B cell (primary cell): ENCODE measurements around the gene DROSHA. TPM values are rescaled to one million over a fixed set of nuclear protein-coding genes. Genes with fewer than 3 reads are reported as not detected.

ENCODE experiments used
- ATAC-seq: fragments of 200-7000 bp; cut with Tn5 transposase; one replicate; pipeline ENCODE4 v1.10.0; 2021; ENCODE audit warnings: low read depth, mild to moderate bottlenecking, moderate number of reproducible peaks, moderate library complexity
- CTCF ChIA-PET: fragments of 350-600 bp; sonication (Branson Sonifier 250); formaldehyde crosslinking; loops from one replicate; lab custom pipeline; 2021; ENCODE audit warnings: antibody characterized with exemption, inconsistent platforms; lab: Charles Lee
- POLR2A ChIA-PET: fragments of 350-600 bp; sonication (Branson Sonifier 250); formaldehyde crosslinking; loops from one replicate; lab custom pipeline; 2021; ENCODE audit warnings: antibody characterized with exemption; lab: Charles Lee
- DNase-seq: peaks from one replicate; pipeline ENCODE4 v3.0.0; 2013
- H2AFZ ChIP-seq: 2 replicates; pipeline ENCODE4 v1.6.1; 2012; ENCODE audit warnings: mild to moderate bottlenecking, low read depth, low read length; ENCODE audit not compliant: insufficient read depth, poor library complexity, severe bottlenecking
- H3K27ac ChIP-seq, 2 donors: 1 replicate in 1 of 2; 2 replicates in 1 of 2; pipeline ENCODE4 v1.5.1; 2012 to 2013; ENCODE audit warnings: low read length in 2 of 2, mild to moderate bottlenecking in 2 of 2, moderate library complexity in 1 of 2
- H3K27me3 ChIP-seq, 4 experiments: fragments of 200-600 bp in 1 of 4; sonication (generic) in 1 of 4; replicated peaks in 1 of 4; 1 replicate in 2 of 4; 2 replicates in 2 of 4; pipeline versions ENCODE4 v1.6.1 to v1.7.0; 2013 to 2016; ENCODE audit warnings: low read length in 3 of 4, mild to moderate bottlenecking in 2 of 4, mixed read lengths in 1 of 4, moderate library complexity in 1 of 4; ENCODE audit not compliant: insufficient read depth in 4 of 4, control insufficient read depth in 3 of 4; ENCODE audit errors: control extremely low read depth in 1 of 4
- H3K36me3 ChIP-seq, 2 experiments: replicated peaks in 1 of 2; 1 replicate in 1 of 2; 2 replicates in 1 of 2; pipeline versions ENCODE4 v1.6.1 to v1.7.1; 2013; ENCODE audit warnings: low read length in 1 of 2; ENCODE audit not compliant: insufficient read depth in 2 of 2, control insufficient read depth in 1 of 2; ENCODE audit errors: control extremely low read depth in 1 of 2, extremely low read depth in 1 of 2
- H3K4me1 ChIP-seq, 2 donors: fragments of 200-600 bp in 1 of 2; sonication (generic) in 1 of 2; 1 replicate in 1 of 2; 2 replicates in 1 of 2; pipeline versions ENCODE4 v1.5.1 to v1.6.1; 2013 to 2017; ENCODE audit warnings: low read length in 2 of 2; ENCODE audit not compliant: control insufficient read depth in 2 of 2, insufficient read depth in 2 of 2
- H3K4me2 ChIP-seq: replicated peaks from 2 replicates; pipeline ENCODE3; 2012; ENCODE audit warnings: mild to moderate bottlenecking, low read depth, low read length; ENCODE audit not compliant: poor library complexity, severe bottlenecking
- H3K4me3 ChIP-seq, 5 experiments: fragments of 200-600 bp in 1 of 5; sonication (generic) in 1 of 5; 1 replicate in 3 of 5; 2 replicates in 2 of 5; pipeline versions ENCODE4 v1.5.1 to v1.7.0; 2011 to 2016; ENCODE audit warnings: low read length in 4 of 5, mild to moderate bottlenecking in 4 of 5, low read depth in 2 of 5, control low read depth in 1 of 5, moderate library complexity in 1 of 5; ENCODE audit not compliant: insufficient read depth in 1 of 5; ENCODE audit errors: control extremely low read depth in 1 of 5, extremely low read depth in 1 of 5
- H3K79me2 ChIP-seq: fragments of 200-600 bp; sonication (generic); one replicate; pipeline ENCODE4 v1.6.0; 2016; ENCODE audit warnings: low read length; ENCODE audit not compliant: control insufficient read depth, insufficient read depth
- H3K9ac ChIP-seq: fragments of 200-600 bp; sonication (generic); 2 replicates; pipeline ENCODE4 v1.6.1; 2017; ENCODE audit warnings: mild to moderate bottlenecking, low read length, moderate library complexity
- H3K9me3 ChIP-seq, 3 donors: one replicate each; pipeline versions ENCODE4 v1.6.1 to v1.7.1; 2013; ENCODE audit warnings: low read length in 2 of 3; ENCODE audit not compliant: control insufficient read depth in 2 of 3, insufficient read depth in 1 of 3; ENCODE audit errors: control extremely low read depth in 1 of 3
- H4K20me1 ChIP-seq: 2 replicates; pipeline ENCODE4 v1.6.0; 2012; ENCODE audit warnings: mild to moderate bottlenecking, low read length; ENCODE audit not compliant: insufficient read depth, control insufficient read depth, poor library complexity, severe bottlenecking
- H3K27ac Mint-ChIP-seq: one replicate; pipeline ENCODE4 v1.8.0; 2021; ENCODE audit warnings: mixed read lengths
- H3K27me3 Mint-ChIP-seq: one replicate; pipeline ENCODE4 v1.8.0; 2021; ENCODE audit warnings: mixed read lengths
- H3K4me1 Mint-ChIP-seq: one replicate; pipeline ENCODE4 v1.8.0; 2021; ENCODE audit warnings: mixed read lengths
- H3K4me3 Mint-ChIP-seq: one replicate; pipeline ENCODE4 v1.8.0; 2021; ENCODE audit warnings: mixed read lengths
- H3K9me3 Mint-ChIP-seq: one replicate; pipeline ENCODE4 v1.8.0; 2022; ENCODE audit warnings: mixed read lengths; ENCODE audit not compliant: insufficient read depth
- EZH2 ChIP-seq: IDR thresholded peaks from 2 replicates; pipeline ENCODE4 v1.6.1; 2012; ENCODE audit warnings: borderline replicate concordance, low read depth, mild to moderate bottlenecking, moderate library complexity, low read length; ENCODE audit not compliant: insufficient read depth, poor library complexity, severe bottlenecking
- WGBS: methylation state at CpG from one replicate; pipeline ENCODE4 v1.1.5; 2013; ENCODE audit warnings: missing lambda C conversion rate; ENCODE audit not compliant: insufficient coverage; 5-methylcytosine and 5-hydroxymethylcytosine counted together
- intact Hi-C: fragments of 100-400 bp; cut with micrococcal nuclease; formaldehyde crosslinking; loops from one replicate; pipeline ENCODE4 v1.10.0; 2022
- polyA plus RNA-seq: library from polyadenylated mRNA; depleted of rRNA; stranded (reverse); fragments of >200 nt; gene quantifications from 2 replicates; pipeline ENCODE4 v1.2.3, GENCODE V29; 2012
- total RNA-seq, 2 donors: library from RNA; stranded (reverse); fragments of 120-200 nt in 1 of 2; gene quantifications; 1 replicate in 1 of 2; 2 replicates in 1 of 2; pipeline versions ENCODE4 v1.2.3 to v1.2.4, GENCODE V29; 2013 to 2022
- TF ChIP-seq, protein P1 (sequence below): fragments of 200-600 bp; IDR thresholded peaks from one replicate; pipeline ENCODE4 v1.8.0; 2022; ENCODE audit warnings: antibody characterized with exemption, mild to moderate bottlenecking

Gene DROSHA
- total and polyA plus RNA-seq, 2 donors (not counting 1 experiment from before 2014, with no cell fraction given) = 31.2 to 62.4 TPM

DNA sequence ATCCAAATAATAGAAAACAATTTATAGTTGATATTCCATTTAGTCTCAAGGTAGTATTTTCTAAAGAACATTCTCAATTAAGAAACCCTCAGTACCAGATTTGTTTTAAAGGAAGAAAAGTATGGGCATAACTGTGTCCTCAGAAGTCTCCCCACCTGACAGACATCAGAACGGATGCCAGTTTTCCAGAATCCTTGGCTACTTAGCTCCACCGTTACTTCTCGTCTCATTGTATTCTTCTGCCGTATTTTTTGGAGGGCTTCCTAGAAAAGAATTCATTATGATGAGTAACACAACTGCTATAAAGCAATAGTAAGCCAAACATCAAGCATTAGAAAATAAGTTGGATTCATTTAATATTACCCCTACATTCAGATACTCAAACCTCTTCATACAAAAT lies 67.8 kb downstream of the DROSHA start:
- Histone ChIP-seq H3K9me3 (peaks cover 0 to 6% (median 4%) of the 10 kb centered on the region in 3 donors), H3K9ac (no peak overlapping the region), H3K4me1 (no peaks in the 10 kb centered on the region), H3K27me3 (no peaks in the 10 kb centered on the region), H3K4me3 (no peak overlapping the region), H4K20me1 (no peaks in the 10 kb centered on the region), H3K27ac (no peak overlapping the region), H3K4me2 (no peak overlapping the region), H2AFZ (no peak overlapping the region), H3K36me3 (peaks cover 18 to 55% of the 10 kb centered on the region in 2 experiments), H3K79me2 (no peaks in the 10 kb centered on the region)
- intact Hi-C loops = no loop called here
- TF ChIP-seq, protein P1, sequence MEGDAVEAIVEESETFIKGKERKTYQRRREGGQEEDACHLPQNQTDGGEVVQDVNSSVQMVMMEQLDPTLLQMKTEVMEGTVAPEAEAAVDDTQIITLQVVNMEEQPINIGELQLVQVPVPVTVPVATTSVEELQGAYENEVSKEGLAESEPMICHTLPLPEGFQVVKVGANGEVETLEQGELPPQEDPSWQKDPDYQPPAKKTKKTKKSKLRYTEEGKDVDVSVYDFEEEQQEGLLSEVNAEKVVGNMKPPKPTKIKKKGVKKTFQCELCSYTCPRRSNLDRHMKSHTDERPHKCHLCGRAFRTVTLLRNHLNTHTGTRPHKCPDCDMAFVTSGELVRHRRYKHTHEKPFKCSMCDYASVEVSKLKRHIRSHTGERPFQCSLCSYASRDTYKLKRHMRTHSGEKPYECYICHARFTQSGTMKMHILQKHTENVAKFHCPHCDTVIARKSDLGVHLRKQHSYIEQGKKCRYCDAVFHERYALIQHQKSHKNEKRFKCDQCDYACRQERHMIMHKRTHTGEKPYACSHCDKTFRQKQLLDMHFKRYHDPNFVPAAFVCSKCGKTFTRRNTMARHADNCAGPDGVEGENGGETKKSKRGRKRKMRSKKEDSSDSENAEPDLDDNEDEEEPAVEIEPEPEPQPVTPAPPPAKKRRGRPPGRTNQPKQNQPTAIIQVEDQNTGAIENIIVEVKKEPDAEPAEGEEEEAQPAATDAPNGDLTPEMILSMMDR = no peak
- no peak for TF ChIP-seq EZH2
- H3K4me3 Mint-ChIP-seq = no peak overlapping the region
- no peak for ATAC-seq
- DNase-seq = no peak
- no peaks in the 10 kb centered on the region for H3K27me3 Mint-ChIP-seq
- WGBS = no CpG with 5 or more reads among the region's 4 CpGs
- ChIA-PET POLR2A (no interaction called here), CTCF (no interaction called here)
- H3K9me3 Mint-ChIP-seq = peaks cover 4% of the 10 kb centered on the region
- no peaks in the 10 kb centered on the region for H3K4me1 Mint-ChIP-seq
- H3K27ac Mint-ChIP-seq = no peak overlapping the region

DNA sequence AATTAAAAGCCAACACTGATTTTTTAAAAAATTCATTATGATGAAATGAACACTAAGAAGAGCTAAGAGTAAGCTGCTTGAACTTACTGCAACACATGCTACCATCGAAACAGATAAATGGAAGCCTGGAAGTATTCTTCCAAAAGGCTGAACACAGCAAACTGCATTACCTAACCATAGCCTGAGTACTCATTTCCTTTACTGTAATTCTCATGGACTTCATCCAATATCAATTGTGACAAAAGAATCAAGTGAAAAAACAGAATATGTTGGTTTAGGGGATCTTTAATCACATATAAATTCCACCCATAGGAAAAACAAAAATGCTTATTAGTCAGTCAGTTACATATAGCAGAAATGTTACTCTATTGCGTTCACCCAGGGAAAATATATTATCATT lies 68.5 kb downstream of the DROSHA start:
- H3K4me2 ChIP-seq = no peak overlapping the region
- DNase-seq (no peak), ATAC-seq (no peak)
- peaks cover 0 to 6% (median 4%) of the 10 kb centered on the region in 3 donors for H3K9me3 ChIP-seq
- H3K27ac Mint-ChIP-seq = no peak overlapping the region
- no peaks in the 10 kb centered on the region for H3K4me1 Mint-ChIP-seq
- H3K27ac ChIP-seq = no peak overlapping the region
- H3K36me3 ChIP-seq = peaks cover 18 to 59% of the 10 kb centered on the region in 2 experiments
- WGBS = no CpG with 5 or more reads among the region's 2 CpGs
- H3K9ac ChIP-seq = no peak overlapping the region
- TF ChIP-seq, protein P1 = no peak
- TF ChIP-seq EZH2 = no peak
- H4K20me1 ChIP-seq = no peaks in the 10 kb centered on the region
- H3K4me3 ChIP-seq = no peak overlapping the region
- no peaks in the 10 kb centered on the region for H3K27me3 Mint-ChIP-seq
- POLR2A ChIA-PET = no interaction called here
- CTCF ChIA-PET = no interaction called here
- no peak overlapping the region for H3K4me3 Mint-ChIP-seq
- peaks cover 4% of the 10 kb centered on the region for H3K9me3 Mint-ChIP-seq
- H3K79me2 ChIP-seq = no peaks in the 10 kb centered on the region
- H3K4me1 ChIP-seq = no peaks in the 10 kb centered on the region
- intact Hi-C loops = no loop called here
- H2AFZ ChIP-seq = no peak overlapping the region
- no peaks in the 10 kb centered on the region for H3K27me3 ChIP-seq
